ENCODE data around the gene COL15A1.

- TF ChIP-seq CTCF (conservative IDR thresholded peaks at IDR 0.05 in 1 of 2, IDR thresholded peaks at IDR 0.05 in 1 of 2; ENCODE audit: extremely low read depth in 1 of 2, insufficient read depth in 1 of 2, low read depth in 1 of 2, low read length in 2 of 2): no peak
- no peak for TF ChIP-seq EZH2 (IDR thresholded peaks at IDR 0.05; ENCODE audit: borderline replicate concordance, low read length)
Measured at GRCh38 chr9:98924946-98925820, 18.5 kb upstream of the COL15A1 start.
